Naive thymus-derived CD4-positive, alpha-beta T cell (primary cell): ENCODE results near the gene C12orf54. TPM values are rescaled to one million over a fixed set of nuclear protein-coding genes. Genes with fewer than 3 reads are reported as not detected.
"Not testable (repeated sequence)": the region's sequence is repeated elsewhere in the genome, so short reads cannot be mapped to it uniquely, and the experiment has no call there.

Source experiments
- ATAC-seq: fragments of 150-1000 bp; cut with Tn5 transposase; 2 replicates; pipeline ENCODE4 v1.10.0; 2021; ENCODE audit warnings: mild to moderate bottlenecking, moderate library complexity
- CTCF ChIA-PET: fragments of 350-600 bp; sonication (Branson Sonifier 250); formaldehyde crosslinking; loops from one replicate; lab custom pipeline; 2021; ENCODE audit warnings: antibody characterized with exemption; lab: Charles Lee
- POLR2A ChIA-PET: fragments of 350-600 bp; sonication (Branson Sonifier 250); formaldehyde crosslinking; loops from one replicate; lab custom pipeline; 2021; ENCODE audit warnings: antibody characterized with exemption, inconsistent platforms; lab: Charles Lee
- DNase-seq, 9 donors: peaks; one replicate each; pipeline versions ENCODE4 v3.0.0 to v3.0.0-alpha.2; 2020 to 2022; ENCODE audit warnings: mixed read lengths in 1 of 9
- H3K27ac ChIP-seq: one replicate; pipeline ENCODE4 v1.7.0; 2013; ENCODE audit warnings: mild to moderate bottlenecking, low read depth, low read length, moderate library complexity
- H3K27me3 ChIP-seq, 2 donors: one replicate each; pipeline ENCODE4 v1.7.0; 2013; ENCODE audit warnings: low read length in 2 of 2, mild to moderate bottlenecking in 2 of 2, moderate library complexity in 2 of 2; ENCODE audit not compliant: control insufficient read depth in 2 of 2, insufficient read depth in 2 of 2
- H3K36me3 ChIP-seq, 3 experiments: 1 replicate in 2 of 3; 2 replicates in 1 of 3; pipeline ENCODE4 v1.7.0; 2013; ENCODE audit warnings: low read length in 3 of 3, mild to moderate bottlenecking in 3 of 3, moderate library complexity in 1 of 3; ENCODE audit not compliant: insufficient read depth in 3 of 3, control insufficient read depth in 2 of 3
- H3K4me1 ChIP-seq, 2 donors: one replicate each; pipeline ENCODE4 v1.7.0; 2013; ENCODE audit warnings: low read length in 2 of 2, mild to moderate bottlenecking in 2 of 2, moderate library complexity in 1 of 2; ENCODE audit not compliant: control insufficient read depth in 2 of 2, insufficient read depth in 2 of 2
- H3K4me3 ChIP-seq: 2 replicates; pipeline ENCODE4 v1.7.0; 2013; ENCODE audit warnings: mild to moderate bottlenecking, low read length
- H3K9me3 ChIP-seq, 3 experiments: 1 replicate in 2 of 3; 2 replicates in 1 of 3; pipeline ENCODE4 v1.7.0; 2013; ENCODE audit warnings: low read length in 3 of 3; ENCODE audit not compliant: control insufficient read depth in 2 of 3
- H3K27ac Mint-ChIP-seq, 9 donors: one replicate each; pipeline ENCODE4 v1.8.0; 2020 to 2022; ENCODE audit warnings: mixed read lengths in 9 of 9, mild to moderate bottlenecking in 8 of 9, moderate library complexity in 5 of 9, inconsistent platforms in 2 of 9
- H3K27me3 Mint-ChIP-seq, 5 donors: one replicate each; pipeline ENCODE4 v1.8.0; 2021 to 2022; ENCODE audit warnings: mixed read lengths in 5 of 5, mild to moderate bottlenecking in 1 of 5
- H3K36me3 Mint-ChIP-seq, 5 donors: one replicate each; pipeline ENCODE4 v1.8.0; 2020 to 2022; ENCODE audit warnings: mixed read lengths in 5 of 5, mild to moderate bottlenecking in 3 of 5, inconsistent platforms in 1 of 5
- H3K4me1 Mint-ChIP-seq, 7 donors: one replicate each; pipeline ENCODE4 v1.8.0; 2020 to 2022; ENCODE audit warnings: mixed read lengths in 7 of 7, mild to moderate bottlenecking in 3 of 7, inconsistent platforms in 1 of 7
- H3K4me3 Mint-ChIP-seq, 10 donors: one replicate each; pipeline ENCODE4 v1.8.0; 2020 to 2022; ENCODE audit warnings: mild to moderate bottlenecking in 10 of 10, mixed read lengths in 10 of 10, moderate library complexity in 6 of 10, inconsistent platforms in 2 of 10
- H3K9me3 Mint-ChIP-seq, 11 donors: one replicate each; pipeline ENCODE4 v1.8.0; 2020 to 2022; ENCODE audit warnings: mixed read lengths in 11 of 11, mild to moderate bottlenecking in 4 of 11, inconsistent platforms in 1 of 11, moderate library complexity in 1 of 11
- intact Hi-C, 2 donors: fragments of 100-400 bp; cut with micrococcal nuclease; formaldehyde crosslinking; loops; one replicate each; pipeline ENCODE4 v1.15.1; 2023
- polyA plus RNA-seq, 2 donors: library from polyadenylated mRNA; unstranded; fragments of 300-500 nt; fragmentation: Illumina TruSeq; gene quantifications; one replicate each; pipeline ENCODE4 v1.2.3, GENCODE V29; 2021
- total RNA-seq, 6 experiments: library from RNA in 5 of 6; stranded (reverse) in 5 of 6; gene quantifications; 1 replicate in 5 of 6; 2 replicates in 1 of 6; pipeline ENCODE4 v1.2.3 and lab custom pipeline; 2021 to 2026

The C12orf54 gene
- total and polyA plus RNA-seq, 7 experiments from 2014 or later: not detected

- no peak for DNase-seq
These were observed 34.5 kb upstream of the C12orf54 start for GRCh38 chr12:48447755-48448154.

GRCh38 chr12:48451372-48451771 lies 30.9 kb upstream of the C12orf54 start:
- H3K4me1 Mint-ChIP-seq: peaks cover 0 to 12% (median 2%) of the 10 kb centered on the region in 7 donors
- no peak overlapping the region for H3K4me3 ChIP-seq
- H3K36me3 Mint-ChIP-seq: peaks cover 0 to 9% (median 6%) of the 10 kb centered on the region in 5 donors
- H3K27me3 Mint-ChIP-seq: peaks cover 0 to 8% (median 5%) of the 10 kb centered on the region in 5 donors
- intact Hi-C loops: no loop called here
- no peak overlapping the region for H3K27ac Mint-ChIP-seq
- POLR2A ChIA-PET: no interaction called here
- H3K27ac ChIP-seq: no peak overlapping the region
- H3K36me3 ChIP-seq: no peaks in the 10 kb centered on the region
- CTCF ChIA-PET: interaction anchor here (0.6 kb wide), 1 partner anchor 266 kb away, joined by 3 read pairs; no protein-coding TSS in a partner anchor
- H3K9me3 ChIP-seq: peaks cover 0 to 2% (median 0%) of the 10 kb centered on the region in 3 experiments
- no peaks in the 10 kb centered on the region for H3K4me1 ChIP-seq
- no peak for ATAC-seq
- H3K9me3 Mint-ChIP-seq: peaks cover 2 to 20% (median 8%) of the 10 kb centered on the region in 11 donors
- no peak for DNase-seq
- no peak overlapping the region for H3K4me3 Mint-ChIP-seq
- H3K27me3 ChIP-seq: no peaks in the 10 kb centered on the region

More at GRCh38 chr12:48447755-48448154, 34.5 kb upstream of the C12orf54 start:
- Mint-ChIP-seq H3K9me3 (peaks cover 2 to 20% (median 7%) of the 10 kb centered on the region in 11 donors), H3K27me3 (peaks cover 0 to 12% (median 5%) of the 10 kb centered on the region in 5 donors), H3K36me3 (peaks cover 0 to 9% (median 6%) of the 10 kb centered on the region in 5 donors), H3K4me3 (no peak overlapping the region), H3K4me1 (peaks cover 0 to 33% (median 15%) of the 10 kb centered on the region in 7 donors), H3K27ac (no peak overlapping the region)
- ATAC-seq: no peak
- peaks cover 0 to 2% (median 0%) of the 10 kb centered on the region in 3 experiments for H3K9me3 ChIP-seq
- no peak overlapping the region for H3K4me3 ChIP-seq
- intact Hi-C loops: no loop called here
- H3K27ac ChIP-seq: no peak overlapping the region
- ChIA-PET POLR2A (no interaction called here), CTCF (interaction anchor here (0.6 kb wide), 1 partner anchor 251 kb away, joined by 3 read pairs; no protein-coding TSS in a partner anchor)
- peaks cover 0 to 8% of the 10 kb centered on the region in 2 donors for H3K4me1 ChIP-seq
- no peaks in the 10 kb centered on the region for H3K36me3 ChIP-seq
- no peaks in the 10 kb centered on the region for H3K27me3 ChIP-seq

GRCh38 chr12:48452961-48453360 lies 29.3 kb upstream of the C12orf54 start:
- H3K36me3 Mint-ChIP-seq, POLR2A ChIA-PET, intact Hi-C loops: not testable (repeated sequence)

GRCh38 chr12:48454667-48455066 lies 27.6 kb upstream of the C12orf54 start:
- ATAC-seq: peak; percentile 73
- Histone ChIP-seq H3K9me3 (peaks cover 0 to 2% (median 0%) of the 10 kb centered on the region in 3 experiments), H3K4me3 (no peak overlapping the region), H3K4me1 (no peaks in the 10 kb centered on the region), H3K36me3 (no peaks in the 10 kb centered on the region), H3K27me3 (no peaks in the 10 kb centered on the region), H3K27ac (no peak overlapping the region)
- Mint-ChIP-seq H3K36me3 (peaks cover 0 to 6% (median 5%) of the 10 kb centered on the region in 5 donors), H3K9me3 (peaks cover 0 to 11% (median 7%) of the 10 kb centered on the region in 11 donors), H3K4me3 (no peak overlapping the region), H3K27me3 (peaks cover 0 to 18% (median 8%) of the 10 kb centered on the region in 5 donors), H3K4me1 (no peaks in the 10 kb centered on the region), H3K27ac (no peak overlapping the region)
- CTCF ChIA-PET: interaction anchor here (1.0 to 1.5 kb wide), 2 partner anchors 267 to 272 kb away, joined by 3 read pairs; no protein-coding TSS in a partner anchor
- POLR2A ChIA-PET: interaction anchor here (0.9 to 1.0 kb wide), 2 partner anchors 255 to 256 kb away, joined by 3 to 4 read pairs; no protein-coding TSS in a partner anchor
- peak in 7 of 9 donors; percentile 13 to 57 (median 32) for DNase-seq
- intact Hi-C loops: loop anchor here in 1 of 2 donors (1.0 kb wide), 10 partner anchors 104 to 739 kb away; partner anchors contain the start of genes CCDC184, TMEM106C and ZNF641

More at GRCh38 chr12:48452961-48453360, 29.3 kb upstream of the C12orf54 start:
- not testable (repeated sequence) for H3K4me1 Mint-ChIP-seq, H3K27me3 ChIP-seq, H3K4me3 Mint-ChIP-seq, H3K27me3 Mint-ChIP-seq, ATAC-seq, H3K9me3 ChIP-seq, H3K36me3 ChIP-seq, H3K4me3 ChIP-seq, H3K27ac ChIP-seq, H3K27ac Mint-ChIP-seq, DNase-seq, H3K4me1 ChIP-seq
- H3K9me3 Mint-ChIP-seq: peaks cover 2 to 20% (median 8%) of the 10 kb centered on the region in 11 donors
- CTCF ChIA-PET: interaction anchor here (0.6 to 1.5 kb wide), 3 partner anchors 11 to 387 kb away, joined by 3 read pairs; no protein-coding TSS in a partner anchor

- ATAC-seq: no peak
- CTCF ChIA-PET: interaction anchor here (1.0 to 1.2 kb wide), 3 partner anchors 45 to 369 kb away, joined by 3 to 4 read pairs (median 3); no protein-coding TSS in a partner anchor
These were observed 27.2 kb upstream of the C12orf54 start for GRCh38 chr12:48455116-48455515.

GRCh38 chr12:48459259-48459658 lies 23.0 kb upstream of the C12orf54 start:
- no peaks in the 10 kb centered on the region for H3K4me1 ChIP-seq
- DNase-seq (no peak), ATAC-seq (no peak)
- no peak overlapping the region for H3K4me3 Mint-ChIP-seq
- H3K36me3 Mint-ChIP-seq: no peaks in the 10 kb centered on the region
- H3K27ac Mint-ChIP-seq: no peak overlapping the region
- ChIA-PET CTCF (no interaction called here), POLR2A (no interaction called here)
- H3K27ac ChIP-seq: no peak overlapping the region
- peaks cover 0 to 26% (median 18%) of the 10 kb centered on the region in 5 donors for H3K27me3 Mint-ChIP-seq
- peaks cover 0 to 5% of the 10 kb centered on the region in 2 donors for H3K27me3 ChIP-seq
- H3K9me3 ChIP-seq: no peaks in the 10 kb centered on the region
- peaks cover 0 to 8% (median 0%) of the 10 kb centered on the region in 11 donors for H3K9me3 Mint-ChIP-seq
- intact Hi-C loops: no loop called here
- no peaks in the 10 kb centered on the region for H3K36me3 ChIP-seq
- H3K4me1 Mint-ChIP-seq: no peaks in the 10 kb centered on the region
- no peak overlapping the region for H3K4me3 ChIP-seq

More at GRCh38 chr12:48455116-48455515, 27.2 kb upstream of the C12orf54 start:
- no peak for DNase-seq
- no peaks in the 10 kb centered on the region for H3K9me3 ChIP-seq
- no peaks in the 10 kb centered on the region for H3K4me1 ChIP-seq
- Mint-ChIP-seq H3K9me3 (peaks cover 0 to 6% (median 3%) of the 10 kb centered on the region in 11 donors), H3K36me3 (peaks cover 0 to 2% (median 1%) of the 10 kb centered on the region in 5 donors), H3K27ac (no peak overlapping the region), H3K27me3 (peaks cover 0 to 15% (median 5%) of the 10 kb centered on the region in 5 donors), H3K4me3 (no peak overlapping the region), H3K4me1 (no peaks in the 10 kb centered on the region)
- no peak overlapping the region for H3K27ac ChIP-seq
- H3K4me3 ChIP-seq: no peak overlapping the region
- intact Hi-C loops: no loop called here
- POLR2A ChIA-PET: interaction anchor here (0.9 to 1.1 kb wide), 3 partner anchors 255 to 258 kb away, joined by 3 to 4 read pairs (median 3); no protein-coding TSS in a partner anchor
- no peaks in the 10 kb centered on the region for H3K36me3 ChIP-seq
- H3K27me3 ChIP-seq: no peaks in the 10 kb centered on the region
